K562 (cell line): ENCODE results near the gene HTR4. TPM values are rescaled to one million over a fixed set of nuclear protein-coding genes. Genes with fewer than 3 reads are reported as not detected.

Experiments
- CTCFL ChIP-seq: IDR thresholded peaks from 2 replicates; pipeline ENCODE4 v1.6.1; 2011; ENCODE audit warnings: borderline replicate concordance, low read depth, mild to moderate bottlenecking, moderate library complexity, low read length; ENCODE audit not compliant: insufficient read depth, poor library complexity, severe bottlenecking
- FOXK2 ChIP-seq, 2 experiments: fragments of 450-650 bp; IDR thresholded peaks in 1 of 2; conservative IDR thresholded peaks in 1 of 2; 2 replicates each; pipeline ENCODE4 v1.6.1; 2016; ENCODE audit warnings: low read depth in 2 of 2, mild to moderate bottlenecking in 1 of 2
- IFI16 ChIP-seq: fragments of 250-450 bp; sonication (Bioruptor Pico); IDR thresholded peaks from 2 replicates; pipeline ENCODE4 v2.1.2; 2022; ENCODE audit warnings: mild to moderate bottlenecking, inconsistent platforms
- NCOA4 ChIP-seq: fragments of 450-650 bp; IDR thresholded peaks from 2 replicates; pipeline ENCODE4 v1.6.1; 2018; ENCODE audit warnings: mild to moderate bottlenecking; ENCODE audit not compliant: partially characterized antibody
- NR2C2 ChIP-seq, 2 experiments: fragments of 200-800 bp in 1 of 2; sonication (Bioruptor generic) in 1 of 2; sonication (generic) in 1 of 2; formaldehyde crosslinking in 1 of 2; IDR thresholded peaks; 2 replicates each; pipeline versions ENCODE4 v1.6.1 to v1.8.0; 2016 to 2022; ENCODE audit warnings: mild to moderate bottlenecking in 1 of 2, missing compliant biosample characterization in 1 of 2, missing genetic modification characterization in 1 of 2, missing genetic modification reagents in 1 of 2
- POLR2H ChIP-seq: IDR thresholded peaks from 2 replicates; pipeline ENCODE4 v1.6.1; 2016; ENCODE audit warnings: missing genetic modification characterization, low read depth, mild to moderate bottlenecking, control low read depth, missing compliant biosample characterization, moderate library complexity
- SMARCA5 ChIP-seq: fragments of 450-650 bp; IDR thresholded peaks from 2 replicates; pipeline ENCODE4 v1.6.1; 2016
- ZBTB17 ChIP-seq: fragments of 450-650 bp; formaldehyde crosslinking; IDR thresholded peaks from 2 replicates; pipeline ENCODE4 v1.4.0; 2020; ENCODE audit warnings: mild to moderate bottlenecking
- ZNF280B ChIP-seq: fragments of 250-450 bp; sonication (Bioruptor Pico); IDR thresholded peaks from 2 replicates; pipeline ENCODE4 v1.5.1; 2021; ENCODE audit warnings: mild to moderate bottlenecking
- polyA plus RNA-seq, 8 experiments: library from polyadenylated mRNA; depleted of rRNA in 4 of 8; stranded (reverse) in 5 of 8; unstranded in 3 of 8; fragments of >200 nt; fragmentation: Nextera tagmentation in 2 of 8; fragmentation: Illumina TruSeq in 1 of 8; extraction: Ambion mirVana in 2 of 8; extraction: Trizol in 1 of 8; gene quantifications; 2 replicates each; pipeline versions ENCODE4 v1.2.1 to v1.2.3, GENCODE V29; 2011 to 2014; ENCODE audit warnings: inconsistent platforms in 1 of 8, missing spikeins in 1 of 8
- total RNA-seq, 7 experiments: library from RNA; depleted of rRNA in 6 of 7; stranded (reverse); fragments of >200 nt in 6 of 7; fragmentation: Illumina TruSeq in 2 of 7; extraction: Trizol in 2 of 7; gene quantifications; 2 replicates each; pipeline versions ENCODE4 v1.2.1 to v1.2.3, GENCODE V29; 2011 to 2021; ENCODE audit warnings: low replicate concordance in 1 of 7
- TF ChIP-seq, protein P1 (sequence below), 2 experiments: fragments of 450-650 bp in 1 of 2; sonication (generic) in 1 of 2; formaldehyde crosslinking; conservative IDR thresholded peaks; 2 replicates each; pipeline versions ENCODE4 v1.4.0 to v1.8.1; 2020 to 2022; ENCODE audit warnings: mild to moderate bottlenecking in 1 of 2, missing genetic modification reagents in 1 of 2
- TF ChIP-seq, protein P2 (sequence below), 2 experiments: fragments of 450-650 bp; formaldehyde crosslinking in 1 of 2; IDR thresholded peaks; 2 replicates each; pipeline versions ENCODE4 v1.4.0 to v1.6.1; 2014 to 2020; ENCODE audit warnings: mild to moderate bottlenecking in 2 of 2, borderline replicate concordance in 1 of 2, low read depth in 1 of 2

HTR4 gene
- total and polyA plus RNA-seq, 9 of the 15 experiments (the other 6 are each of a cell fraction or from before 2014, with no cell fraction given): 0.13 TPM; not detected in 8

DNA sequence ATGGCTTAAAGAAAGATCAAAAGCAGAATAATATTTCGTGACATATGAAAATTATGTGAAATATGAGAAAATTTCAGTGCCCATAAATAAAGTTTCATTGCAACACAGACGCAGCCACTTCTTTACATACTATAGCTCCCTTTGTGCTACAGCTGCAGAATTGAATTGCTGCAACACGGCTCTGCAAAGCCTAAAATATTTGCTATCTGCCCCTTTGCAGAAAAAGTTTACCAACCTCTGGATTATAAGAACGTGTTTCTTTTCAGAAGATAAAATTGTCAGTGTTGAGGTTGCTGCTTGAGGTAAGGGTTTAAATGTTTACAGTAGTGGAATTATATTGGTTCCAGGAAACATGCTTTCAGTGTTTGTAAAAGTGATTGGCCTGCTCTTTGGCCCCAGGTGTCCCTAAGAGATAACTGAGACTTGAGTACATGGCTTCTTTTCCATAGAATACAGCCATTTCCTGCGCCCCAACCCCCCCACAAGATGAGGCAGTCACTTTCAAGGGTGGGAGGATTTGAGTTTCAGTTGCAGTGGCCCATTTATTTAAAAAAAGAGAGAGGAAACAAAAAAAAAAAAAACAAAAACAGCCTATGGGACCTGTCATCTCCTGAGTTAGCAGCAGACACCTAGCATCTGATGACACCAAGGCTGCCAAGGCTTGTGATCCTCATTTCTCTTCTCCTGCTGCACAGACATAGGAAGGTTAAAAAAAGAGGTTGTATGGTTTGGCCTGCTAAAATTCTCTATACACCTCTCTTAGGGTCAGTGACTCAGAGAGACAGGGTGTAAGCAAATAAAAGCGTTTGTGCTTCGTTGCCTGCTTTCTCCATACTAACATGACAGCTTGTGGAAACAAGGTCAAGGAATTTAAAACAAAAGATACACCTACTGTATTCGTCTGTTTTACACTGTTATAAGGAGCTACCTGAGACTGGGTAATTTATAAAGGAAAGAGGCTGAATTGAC lies 28.0 kb upstream of the HTR4 start (continued):
- TF ChIP-seq CTCFL (no peak), ZBTB17 (no peak), NCOA4 (no peak), IFI16 (CRISPR knock-in tag) (no peak), FOXK2 (conservative IDR thresholded peaks at IDR 0.05 in 1 of 2, IDR thresholded peaks at IDR 0.05 in 1 of 2; ENCODE audit: low read depth in 2 of 2) (peak; percentile 67 to 79; a peak in 3 of 4 replicates), ZNF280B (no peak), SMARCA5 (no peak), POLR2H (tag) (no peak), NR2C2 (CRISPR knock-in tag; IDR thresholded peaks at IDR 0.05) (no peak), NR2C2 (tag; IDR thresholded peaks at IDR 0.05) (no peak)
- TF ChIP-seq, protein P1, sequence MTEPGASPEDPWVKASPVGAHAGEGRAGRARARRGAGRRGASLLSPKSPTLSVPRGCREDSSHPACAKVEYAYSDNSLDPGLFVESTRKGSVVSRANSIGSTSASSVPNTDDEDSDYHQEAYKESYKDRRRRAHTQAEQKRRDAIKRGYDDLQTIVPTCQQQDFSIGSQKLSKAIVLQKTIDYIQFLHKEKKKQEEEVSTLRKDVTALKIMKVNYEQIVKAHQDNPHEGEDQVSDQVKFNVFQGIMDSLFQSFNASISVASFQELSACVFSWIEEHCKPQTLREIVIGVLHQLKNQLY (CRISPR knock-in tag; conservative IDR thresholded peaks at IDR 0.05): no peak
- TF ChIP-seq, protein P2, sequence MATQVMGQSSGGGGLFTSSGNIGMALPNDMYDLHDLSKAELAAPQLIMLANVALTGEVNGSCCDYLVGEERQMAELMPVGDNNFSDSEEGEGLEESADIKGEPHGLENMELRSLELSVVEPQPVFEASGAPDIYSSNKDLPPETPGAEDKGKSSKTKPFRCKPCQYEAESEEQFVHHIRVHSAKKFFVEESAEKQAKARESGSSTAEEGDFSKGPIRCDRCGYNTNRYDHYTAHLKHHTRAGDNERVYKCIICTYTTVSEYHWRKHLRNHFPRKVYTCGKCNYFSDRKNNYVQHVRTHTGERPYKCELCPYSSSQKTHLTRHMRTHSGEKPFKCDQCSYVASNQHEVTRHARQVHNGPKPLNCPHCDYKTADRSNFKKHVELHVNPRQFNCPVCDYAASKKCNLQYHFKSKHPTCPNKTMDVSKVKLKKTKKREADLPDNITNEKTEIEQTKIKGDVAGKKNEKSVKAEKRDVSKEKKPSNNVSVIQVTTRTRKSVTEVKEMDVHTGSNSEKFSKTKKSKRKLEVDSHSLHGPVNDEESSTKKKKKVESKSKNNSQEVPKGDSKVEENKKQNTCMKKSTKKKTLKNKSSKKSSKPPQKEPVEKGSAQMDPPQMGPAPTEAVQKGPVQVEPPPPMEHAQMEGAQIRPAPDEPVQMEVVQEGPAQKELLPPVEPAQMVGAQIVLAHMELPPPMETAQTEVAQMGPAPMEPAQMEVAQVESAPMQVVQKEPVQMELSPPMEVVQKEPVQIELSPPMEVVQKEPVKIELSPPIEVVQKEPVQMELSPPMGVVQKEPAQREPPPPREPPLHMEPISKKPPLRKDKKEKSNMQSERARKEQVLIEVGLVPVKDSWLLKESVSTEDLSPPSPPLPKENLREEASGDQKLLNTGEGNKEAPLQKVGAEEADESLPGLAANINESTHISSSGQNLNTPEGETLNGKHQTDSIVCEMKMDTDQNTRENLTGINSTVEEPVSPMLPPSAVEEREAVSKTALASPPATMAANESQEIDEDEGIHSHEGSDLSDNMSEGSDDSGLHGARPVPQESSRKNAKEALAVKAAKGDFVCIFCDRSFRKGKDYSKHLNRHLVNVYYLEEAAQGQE (IDR thresholded peaks at IDR 0.05; ENCODE audit: borderline replicate concordance): peak; percentile 14; the same call in 1 of the 2 replicates
- TF ChIP-seq, protein P2 (CRISPR knock-in tag; IDR thresholded peaks at IDR 0.05; ENCODE audit: low read depth): no peak
